IMR-90 (cell line): ENCODE measurements around the gene DNM3. TPM values are rescaled to one million over a fixed set of nuclear protein-coding genes. Genes with fewer than 3 reads are reported as not detected.

Experiments
- ATAC-seq: fragments of 200-7000 bp; cut with Tn5 transposase; 2 replicates; pipeline ENCODE4 v1.9.1; 2020; ENCODE audit warnings: low read depth, mild to moderate bottlenecking, moderate library complexity
- BruUV-seq: library from RNA; stranded (reverse); fragments of 400-500 nt; replicated peaks from 2 replicates; lab custom pipeline; 2021; lab: Mats Ljungman, UMichigan
- CTCF ChIA-PET: fragments of 300-600 bp; formaldehyde crosslinking; extraction: SDS; loops from one replicate; lab custom pipeline; 2021; ENCODE audit warnings: antibody characterized with exemption; lab: Yijun Ruan, JAX
- POLR2A ChIA-PET: fragments of 300-600 bp; sonication (Branson Sonifier 250); formaldehyde crosslinking; loops from one replicate; lab custom pipeline; 2022; ENCODE audit warnings: antibody characterized with exemption; ENCODE audit not compliant: unreplicated experiment; lab: Charles Lee
- DNase-seq: peaks from one replicate; pipeline ENCODE4 v3.0.0; 2013
- H2AFZ ChIP-seq: replicated peaks from 2 replicates; pipeline ENCODE3; 2013; ENCODE audit warnings: low read length, mild to moderate bottlenecking; ENCODE audit not compliant: poor library complexity
- H2AK5ac ChIP-seq: 2 replicates; pipeline ENCODE4 v1.6.1; 2013; ENCODE audit warnings: low read depth, low read length, inconsistent platforms
- H2AK9ac ChIP-seq: replicated peaks from 2 replicates; pipeline ENCODE3; 2013; ENCODE audit warnings: mild to moderate bottlenecking, low read depth, low read length, moderate library complexity; ENCODE audit not compliant: poor library complexity
- H2BK120ac ChIP-seq: 2 replicates; pipeline ENCODE4 v1.6.1; 2013; ENCODE audit warnings: low read depth, low read length, inconsistent platforms
- H2BK15ac ChIP-seq: 3 replicates; pipeline ENCODE4 v1.6.1; 2013; ENCODE audit warnings: low read depth, low read length, inconsistent platforms
- H2BK20ac ChIP-seq: 2 replicates; pipeline ENCODE4 v1.6.1; 2013; ENCODE audit warnings: low read depth, mild to moderate bottlenecking, inconsistent platforms, low read length, moderate library complexity
- H2BK5ac ChIP-seq: 2 replicates; pipeline ENCODE4 v1.6.1; 2013; ENCODE audit warnings: mild to moderate bottlenecking, low read depth, low read length, inconsistent platforms; ENCODE audit not compliant: poor library complexity, severe bottlenecking
- H3K14ac ChIP-seq: replicated peaks from 2 replicates; pipeline ENCODE4 v1.6.1; 2013; ENCODE audit warnings: low read depth, low read length, inconsistent platforms
- H3K18ac ChIP-seq: 2 replicates; pipeline ENCODE4 v1.6.1; 2013; ENCODE audit warnings: low read depth, low read length, control low read depth
- H3K23ac ChIP-seq: 2 replicates; pipeline ENCODE4 v1.6.1; 2013; ENCODE audit warnings: low read depth, low read length, inconsistent platforms
- H3K27ac ChIP-seq: 2 replicates; pipeline ENCODE4 v1.5.1; 2013; ENCODE audit warnings: mild to moderate bottlenecking, control low read depth, low read length; ENCODE audit not compliant: insufficient read depth
- H3K27me3 ChIP-seq: 2 replicates; pipeline ENCODE4 v1.6.1; 2013; ENCODE audit warnings: low read length; ENCODE audit not compliant: control insufficient read depth, insufficient read depth
- H3K36me3 ChIP-seq: 2 replicates; pipeline ENCODE4 v1.6.1; 2013; ENCODE audit warnings: low read length, mixed read lengths; ENCODE audit not compliant: control insufficient read depth, insufficient read depth
- H3K4ac ChIP-seq: 2 replicates; pipeline ENCODE4 v1.6.1; 2013; ENCODE audit warnings: low read depth, low read length, inconsistent platforms
- H3K4me1 ChIP-seq: 2 replicates; pipeline ENCODE4 v1.6.1; 2013; ENCODE audit warnings: low read length, mixed read lengths; ENCODE audit not compliant: control insufficient read depth, insufficient read depth
- H3K4me2 ChIP-seq: 2 replicates; pipeline ENCODE4 v1.6.1; 2013; ENCODE audit warnings: low read depth, mild to moderate bottlenecking, control low read depth, low read length, moderate library complexity
- H3K4me3 ChIP-seq: 2 replicates; pipeline ENCODE4 v1.5.1; 2013; ENCODE audit warnings: low read depth, mild to moderate bottlenecking, control low read depth, low read length, moderate library complexity; ENCODE audit not compliant: insufficient read depth
- H3K56ac ChIP-seq: 2 replicates; pipeline ENCODE4 v1.6.1; 2013; ENCODE audit warnings: low read length, inconsistent platforms; ENCODE audit not compliant: insufficient read depth; ENCODE audit errors: extremely low read depth
- H3K79me1 ChIP-seq, 2 experiments: 2 replicates each; pipeline ENCODE4 v1.6.1; 2013; ENCODE audit warnings: low read length in 2 of 2, inconsistent platforms in 1 of 2, low read depth in 1 of 2
- H3K9ac ChIP-seq: 2 replicates; pipeline ENCODE4 v1.6.1; 2013; ENCODE audit warnings: low read depth, low read length, control low read depth
- H3K9me1 ChIP-seq: 2 replicates; pipeline ENCODE4 v1.6.1; 2013; ENCODE audit warnings: low read length, inconsistent platforms; ENCODE audit not compliant: insufficient read depth
- H3K9me3 ChIP-seq: 2 replicates; pipeline ENCODE4 v1.6.1; 2013; ENCODE audit warnings: low read length; ENCODE audit not compliant: control insufficient read depth, insufficient read depth
- H4K20me1 ChIP-seq: 2 replicates; pipeline ENCODE4 v1.6.1; 2013; ENCODE audit warnings: low read length, inconsistent platforms; ENCODE audit not compliant: insufficient read depth
- H4K5ac ChIP-seq: 2 replicates; pipeline ENCODE4 v1.6.1; 2013; ENCODE audit warnings: mild to moderate bottlenecking, low read depth, low read length, control low read depth
- H4K8ac ChIP-seq, 2 experiments: 2 replicates each; pipeline ENCODE4 v1.6.1; 2013; ENCODE audit warnings: low read depth in 2 of 2, low read length in 2 of 2, control low read depth in 1 of 2, inconsistent platforms in 1 of 2
- H4K91ac ChIP-seq: 2 replicates; pipeline ENCODE4 v1.6.1; 2013; ENCODE audit warnings: low read depth, low read length, inconsistent platforms; ENCODE audit not compliant: insufficient read depth
- CEBPB ChIP-seq: IDR thresholded peaks from 2 replicates; pipeline ENCODE4 v1.6.1; 2012; ENCODE audit warnings: low read depth, low read length, improper control_type of control experiment
- POLR2A ChIP-seq: IDR thresholded peaks from 2 replicates; pipeline ENCODE4 v1.6.1; 2012; ENCODE audit warnings: mild to moderate bottlenecking, low read depth, low read length
- WGBS, 2 experiments: methylation state at CpG; one replicate each; pipeline versions ENCODE4 v1.1.5 to v1.1.7; 2013; ENCODE audit warnings: missing lambda C conversion rate in 2 of 2; ENCODE audit not compliant: insufficient read length in 1 of 2; ENCODE audit errors: extremely low coverage in 2 of 2; 5-methylcytosine and 5-hydroxymethylcytosine counted together
- dilution Hi-C: fragments of 300-500 bp; cut with HindIII; formaldehyde crosslinking; loops from one replicate; pipeline ENCODE4 v1.14.3; 2018; ENCODE audit warnings: low sequenced_read_pairs; ENCODE audit not compliant: unreplicated experiment
- in situ Hi-C: fragments of 300-500 bp; cut with MboI; formaldehyde crosslinking; loops from 3 replicates; pipeline ENCODE4 v1.14.3; 2019; ENCODE audit warnings: low sequenced_read_pairs, inconsistent platforms, mixed read lengths
- intact Hi-C: fragments of 100-400 bp; cut with micrococcal nuclease; formaldehyde crosslinking; loops from 2 replicates; pipeline ENCODE4 v1.10.0; 2022
- polyA plus RNA-seq, 3 experiments: library from polyadenylated mRNA; depleted of rRNA; stranded (reverse); fragments of >200 nt; gene quantifications; 2 replicates each; pipeline ENCODE4 v1.2.3, GENCODE V29; 2012; ENCODE audit warnings: low replicate concordance in 1 of 3
- total RNA-seq: library from RNA; depleted of rRNA; stranded (reverse); fragments of >200 nt; gene quantifications from 2 replicates; pipeline ENCODE4 v1.2.3, GENCODE V29; 2012

DNM3 gene
- total and polyA plus RNA-seq, 2 of the 4 experiments (the other 2 are of a cell fraction): 0.36 TPM

- no peak overlapping the region for H2AK9ac ChIP-seq
- WGBS, 2 experiments: no CpG with 5 or more reads among the region's 3 CpGs
- no peak overlapping the region for H3K4ac ChIP-seq
- intact Hi-C loops (loop anchor here (5.0 kb wide), 1 partner anchor 96 kb away; no protein-coding TSS in a partner anchor), dilution Hi-C loops (no loop called here), in situ Hi-C loops (no loop called here)
- H2BK5ac ChIP-seq: no peak overlapping the region
- BruUV-seq: no TSS peak
- H4K8ac ChIP-seq: no peak overlapping the region
- no peak overlapping the region for H2AK5ac ChIP-seq
- no peak overlapping the region for H4K5ac ChIP-seq
- H3K36me3 ChIP-seq: peaks cover 5% of the 10 kb centered on the region
- H3K27me3 ChIP-seq: no peaks in the 10 kb centered on the region
- no peak overlapping the region for H2BK20ac ChIP-seq
- H3K9ac ChIP-seq: no peak overlapping the region
- no peak overlapping the region for H3K56ac ChIP-seq
- H2BK120ac ChIP-seq: no peak overlapping the region
- H4K91ac ChIP-seq: no peak overlapping the region
- H3K9me3 ChIP-seq: no peaks in the 10 kb centered on the region
- no peak overlapping the region for H3K23ac ChIP-seq
- TF ChIP-seq CEBPB (no peak), POLR2A (peak; percentile 29; the same call in 1 of the 2 replicates)
- H3K14ac ChIP-seq: no peak overlapping the region
- peaks cover 7% of the 10 kb centered on the region for H3K4me1 ChIP-seq
- no peak overlapping the region for H3K27ac ChIP-seq
- CTCF ChIA-PET: interaction anchor here (1.0 kb wide), 1 partner anchor 262 kb away, joined by 3 read pairs; no protein-coding TSS in a partner anchor
- H2AFZ ChIP-seq: no peak overlapping the region
- H4K20me1 ChIP-seq: peaks cover 3% of the 10 kb centered on the region; the same call in 1 of the 2 replicates
- no peak overlapping the region for H3K18ac ChIP-seq
- peaks cover 0 to 13% of the 10 kb centered on the region in 2 experiments; a peak in 2 of 4 replicates for H3K79me1 ChIP-seq
- POLR2A ChIA-PET: interaction anchor here (0.7 kb wide), 1 partner anchor 10 kb away, joined by 3 read pairs; no protein-coding TSS in a partner anchor
- H3K9me1 ChIP-seq: peaks cover 6% of the 10 kb centered on the region
- ATAC-seq: no peak
- no peak overlapping the region for H3K4me3 ChIP-seq
- H2BK15ac ChIP-seq: no peak overlapping the region
- DNase-seq: no peak
- no peak overlapping the region for H3K4me2 ChIP-seq
Measured at GRCh38 chr1:172137703-172138454, 296.6 kb downstream of the DNM3 start.
